Activated naive CD4-positive, alpha-beta T cell treated with anti-CD3 and anti-CD28 coated beads, Interleukin-2, amount 50 U/mL, for 72 hours (primary cell): ENCODE results near the gene TMC3. TPM values are rescaled to one million over a fixed set of nuclear protein-coding genes. Genes with fewer than 3 reads are reported as not detected.
"Not testable (repeated sequence)": the region's sequence is repeated elsewhere in the genome, so short reads cannot be mapped to it uniquely, and the experiment has no call there.

Experiments
- ATAC-seq, 2 donors: fragments of 150-1000 bp; cut with Tn5 transposase; 2 replicates each; pipeline ENCODE4 v1.10.0; 2021; ENCODE audit warnings: mild to moderate bottlenecking in 2 of 2, moderate library complexity in 2 of 2
- DNase-seq, 2 donors: peaks; one replicate each; pipeline ENCODE4 v3.0.0; 2021 to 2022; ENCODE audit warnings: low spot score in 2 of 2
- H3K27ac Mint-ChIP-seq, 2 donors: one replicate each; pipeline ENCODE4 v1.8.0; 2022; ENCODE audit warnings: mild to moderate bottlenecking in 2 of 2, mixed read lengths in 2 of 2
- H3K36me3 Mint-ChIP-seq, 2 donors: one replicate each; pipeline ENCODE4 v1.8.0; 2022; ENCODE audit warnings: mixed read lengths in 2 of 2
- H3K9me3 Mint-ChIP-seq, 2 donors: one replicate each; pipeline ENCODE4 v1.8.0; 2022; ENCODE audit warnings: mixed read lengths in 2 of 2
- total RNA-seq, 2 donors: library from RNA; stranded (reverse); gene quantifications; one replicate each; pipeline ENCODE4 v1.2.3, GENCODE V29; 2022

TMC3 gene
- total RNA-seq, 2 donors from 2014 or later: not detected

DNA sequence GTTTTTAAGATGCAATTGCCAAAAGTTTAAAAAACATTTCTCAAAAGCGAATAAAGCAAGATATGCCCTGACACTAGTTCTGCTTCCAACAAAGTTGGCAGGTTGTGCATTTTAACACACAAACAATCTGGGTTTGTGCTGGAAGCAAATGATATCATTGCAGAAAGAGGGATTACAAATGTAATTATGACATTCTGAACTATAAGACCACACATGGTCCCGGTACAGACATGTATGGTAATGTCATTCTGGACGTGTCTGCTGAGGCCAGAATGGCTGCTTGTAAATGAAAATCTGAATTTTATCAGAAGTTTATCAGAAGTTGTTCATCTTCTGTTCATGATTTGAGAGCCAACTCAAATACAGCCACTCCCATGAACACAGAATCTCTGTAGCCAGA is 10.7 kb downstream of the TMC3 start:
- DNase-seq: no peak
- Mint-ChIP-seq H3K36me3 (no peaks in the 10 kb centered on the region), H3K27ac (no peak overlapping the region), H3K9me3 (no peaks in the 10 kb centered on the region)
- ATAC-seq: no peak

DNA sequence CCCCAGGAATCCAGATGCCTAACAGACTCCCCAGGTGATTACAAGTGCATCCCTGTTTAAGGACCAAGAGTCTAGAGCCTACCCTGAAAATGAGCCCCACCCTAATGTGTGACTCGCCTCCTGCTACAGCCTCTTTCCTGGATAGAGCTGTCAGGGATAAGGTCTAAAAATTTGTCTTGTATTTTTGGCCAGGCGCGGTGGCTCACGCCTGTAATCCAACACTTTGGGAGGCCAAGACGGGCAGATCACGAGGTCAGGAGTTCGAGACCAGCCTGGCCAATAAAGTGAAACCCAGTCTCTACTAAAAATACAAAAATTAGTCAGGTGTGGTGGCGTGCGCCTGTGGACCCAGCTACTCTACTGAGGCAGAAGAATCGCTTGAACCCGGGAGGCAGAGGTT is 11.2 kb downstream of the TMC3 start:
- H3K9me3 Mint-ChIP-seq: no peaks in the 10 kb centered on the region
- no peak overlapping the region for H3K27ac Mint-ChIP-seq
- no peak for ATAC-seq

DNA sequence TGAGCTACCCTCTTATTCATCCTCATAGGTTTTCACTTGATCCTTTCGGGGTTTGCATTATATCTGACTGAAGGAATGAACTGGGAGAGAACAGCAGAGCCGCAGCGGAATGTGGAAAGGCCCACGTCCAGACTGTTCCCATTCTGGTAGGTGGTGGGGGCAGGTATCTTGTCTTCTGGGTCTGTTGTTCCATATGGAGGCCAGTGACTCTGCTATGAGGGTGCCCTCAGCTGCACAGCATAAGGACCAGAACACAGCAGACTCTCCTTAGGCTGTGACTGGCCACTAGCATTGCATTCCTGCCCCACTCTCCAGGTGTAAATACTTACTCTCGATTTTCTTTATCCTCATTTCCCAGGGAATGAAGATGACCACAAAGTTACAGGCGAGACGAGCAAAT is 12.1 kb downstream of the TMC3 start:
- no peak overlapping the region for H3K27ac Mint-ChIP-seq
- H3K36me3 Mint-ChIP-seq: no peaks in the 10 kb centered on the region
- no peaks in the 10 kb centered on the region for H3K9me3 Mint-ChIP-seq
- DNase-seq (no peak), ATAC-seq (no peak)

More for the DNA sequence above, 11.2 kb downstream of the TMC3 start:
- no peak for DNase-seq
- H3K36me3 Mint-ChIP-seq: no peaks in the 10 kb centered on the region

DNA sequence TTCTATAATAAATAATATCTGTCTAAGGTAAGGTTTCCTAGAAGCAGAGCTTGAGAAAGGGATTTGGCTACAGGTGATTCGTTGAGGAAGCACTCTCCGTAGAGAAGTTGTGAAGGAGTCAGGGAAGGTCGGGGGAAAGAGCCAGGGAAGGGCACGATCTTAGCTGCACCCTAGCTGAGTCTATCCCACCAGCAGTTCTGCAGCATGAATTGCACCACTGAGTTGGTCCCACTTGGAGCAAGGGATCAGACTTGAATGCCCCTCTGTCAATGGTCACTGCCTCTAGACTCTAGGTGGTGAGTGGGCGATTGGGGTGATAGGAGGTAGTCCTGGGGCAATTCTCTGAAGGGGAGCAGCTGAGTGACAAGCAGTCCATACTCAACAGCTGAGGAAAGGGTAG is 13.5 kb downstream of the TMC3 start:
- DNase-seq (no peak), ATAC-seq (no peak)
- H3K36me3 Mint-ChIP-seq: no peaks in the 10 kb centered on the region
- no peaks in the 10 kb centered on the region for H3K9me3 Mint-ChIP-seq
- H3K27ac Mint-ChIP-seq: no peak overlapping the region

DNA sequence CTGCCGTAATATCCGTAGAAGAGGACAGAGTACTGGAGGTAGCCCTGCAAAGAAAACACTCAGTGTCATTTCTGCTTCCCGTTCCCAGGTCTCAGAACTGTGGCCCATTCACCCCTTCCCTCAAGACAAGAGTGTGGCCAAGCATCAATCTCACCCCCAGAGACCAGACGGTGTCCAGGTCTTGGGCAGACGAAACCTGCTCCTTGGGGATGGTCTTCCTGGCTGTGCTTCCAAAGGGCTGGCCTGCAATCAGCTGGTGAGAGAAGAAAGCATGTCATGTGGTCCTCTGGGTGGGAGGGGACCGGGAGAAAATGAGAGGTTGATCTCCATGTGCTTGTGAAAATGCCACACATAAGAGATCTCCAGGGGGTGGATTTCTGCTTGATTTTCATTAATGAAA is 15.8 kb downstream of the TMC3 start:
- DNase-seq (no peak), ATAC-seq (no peak)
- no peaks in the 10 kb centered on the region for H3K36me3 Mint-ChIP-seq
- H3K27ac Mint-ChIP-seq: no peak overlapping the region
- H3K9me3 Mint-ChIP-seq: no peaks in the 10 kb centered on the region

DNA sequence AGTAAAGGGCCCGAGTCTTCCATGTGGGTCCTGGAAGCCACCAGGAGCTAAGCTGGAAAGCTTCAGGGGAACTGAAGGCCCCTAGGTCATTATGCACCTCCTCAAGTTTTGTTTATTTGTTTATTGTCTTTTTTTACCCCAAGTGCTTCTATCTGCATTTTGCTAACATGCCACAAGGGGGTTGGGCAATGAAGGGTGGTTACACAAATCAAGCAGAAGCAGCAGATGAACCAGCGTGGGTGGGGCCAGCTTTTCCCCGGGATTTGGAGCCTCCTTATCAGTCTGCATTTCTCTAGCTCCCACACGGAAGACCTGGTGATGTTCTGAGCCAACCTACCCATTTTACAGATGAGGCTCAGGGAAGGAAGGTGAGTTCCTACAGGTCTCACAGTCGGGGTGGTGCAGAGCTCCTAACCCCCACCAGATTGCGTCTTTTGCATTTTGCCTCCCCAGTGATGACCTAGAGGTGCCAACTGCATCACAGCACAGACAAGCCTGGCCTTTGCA is 16.8 kb downstream of the TMC3 start:
- no peaks in the 10 kb centered on the region for H3K9me3 Mint-ChIP-seq
- H3K36me3 Mint-ChIP-seq: no peaks in the 10 kb centered on the region
- ATAC-seq: no peak
- no peak overlapping the region for H3K27ac Mint-ChIP-seq
- DNase-seq: no peak

DNA sequence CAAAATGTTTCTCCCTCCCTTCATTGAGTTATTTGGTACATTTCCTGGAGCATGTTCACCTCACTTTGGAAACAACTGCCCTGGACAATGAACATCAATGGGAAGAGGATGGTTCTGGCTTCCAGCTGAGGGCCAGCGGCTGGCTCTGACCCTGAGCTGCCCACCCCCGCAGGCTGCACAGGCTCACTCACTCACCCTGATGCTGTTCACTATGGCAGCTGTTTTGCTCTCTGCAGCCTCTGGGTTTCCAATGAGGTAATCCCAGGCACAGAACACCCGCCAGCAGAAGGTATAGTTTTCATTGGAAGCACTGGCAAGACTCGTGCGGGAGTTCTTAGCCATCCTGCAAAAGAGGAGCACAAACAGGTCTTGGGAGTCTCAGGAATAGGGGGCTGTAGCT is 17.8 kb downstream of the TMC3 start:
- Mint-ChIP-seq H3K27ac (no peak overlapping the region), H3K36me3 (no peaks in the 10 kb centered on the region), H3K9me3 (no peaks in the 10 kb centered on the region)
- ATAC-seq (no peak), DNase-seq (no peak)

DNA sequence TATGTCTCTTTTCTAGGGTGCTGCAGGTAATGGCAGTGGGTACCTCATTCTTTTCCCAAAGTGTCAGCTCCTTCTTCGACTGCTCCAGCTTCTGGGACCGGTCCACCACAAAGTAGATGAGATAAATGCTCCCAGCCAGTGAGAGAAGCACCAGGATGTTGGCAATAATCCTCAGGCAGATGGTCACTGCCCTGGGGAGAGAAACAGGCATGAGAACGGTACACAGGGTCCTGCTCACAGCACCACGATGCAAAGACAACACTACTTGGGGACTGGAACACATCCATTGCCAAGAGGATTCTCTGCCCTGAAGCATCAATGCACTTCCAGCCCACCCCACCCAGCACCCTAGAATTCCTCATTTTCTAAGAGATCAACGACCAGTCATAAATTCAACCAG is 22.4 kb downstream of the TMC3 start:
- DNase-seq (no peak), ATAC-seq (no peak)
- Mint-ChIP-seq H3K27ac (no peak overlapping the region), H3K36me3 (no peaks in the 10 kb centered on the region), H3K9me3 (no peaks in the 10 kb centered on the region)

DNA sequence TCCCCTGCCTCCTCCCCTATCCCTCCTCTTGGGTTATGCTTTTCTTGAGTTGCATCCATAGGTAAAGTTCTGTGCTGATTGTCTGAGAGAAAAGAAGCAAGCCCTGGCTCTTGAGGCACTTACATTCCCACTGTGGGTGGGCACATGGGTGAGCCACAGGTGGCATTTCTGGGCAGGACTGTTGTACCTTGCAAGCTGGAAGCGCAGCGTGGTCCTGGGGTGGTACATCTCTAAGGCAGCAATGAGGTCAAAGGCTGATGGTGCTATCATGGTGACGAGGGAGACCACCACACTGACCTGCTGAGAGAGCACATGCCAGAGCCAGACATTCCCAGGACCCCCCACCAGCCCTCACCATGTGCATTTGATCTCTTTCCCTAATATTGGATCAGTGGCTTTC is 24.7 kb downstream of the TMC3 start:
- H3K9me3 Mint-ChIP-seq: no peaks in the 10 kb centered on the region
- DNase-seq (no peak), ATAC-seq (no peak)
- peaks cover 0 to 5% of the 10 kb centered on the region in 2 donors for H3K36me3 Mint-ChIP-seq
- no peak overlapping the region for H3K27ac Mint-ChIP-seq

DNA sequence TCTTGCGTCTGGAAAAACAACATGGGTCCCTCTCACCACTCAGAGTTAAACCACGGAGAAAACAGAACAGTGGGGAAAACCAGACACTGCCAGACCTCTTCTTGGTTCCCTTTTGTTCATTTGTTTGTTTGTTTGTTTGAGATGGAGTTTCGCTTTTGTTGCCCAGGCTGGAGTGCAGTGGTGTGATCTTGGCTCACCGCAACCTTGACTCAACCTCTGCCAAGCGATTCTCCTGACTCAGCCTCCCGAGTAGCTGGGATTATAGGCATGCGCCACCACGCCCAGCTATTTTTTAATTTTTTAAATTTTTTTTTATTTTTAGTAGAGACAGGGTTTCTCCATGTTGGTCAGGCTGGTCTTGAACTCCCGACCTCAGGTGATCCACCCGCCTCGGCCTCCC is 25.3 kb downstream of the TMC3 start:
- ATAC-seq, H3K9me3 Mint-ChIP-seq, H3K36me3 Mint-ChIP-seq, DNase-seq, H3K27ac Mint-ChIP-seq: not testable (repeated sequence)

DNA sequence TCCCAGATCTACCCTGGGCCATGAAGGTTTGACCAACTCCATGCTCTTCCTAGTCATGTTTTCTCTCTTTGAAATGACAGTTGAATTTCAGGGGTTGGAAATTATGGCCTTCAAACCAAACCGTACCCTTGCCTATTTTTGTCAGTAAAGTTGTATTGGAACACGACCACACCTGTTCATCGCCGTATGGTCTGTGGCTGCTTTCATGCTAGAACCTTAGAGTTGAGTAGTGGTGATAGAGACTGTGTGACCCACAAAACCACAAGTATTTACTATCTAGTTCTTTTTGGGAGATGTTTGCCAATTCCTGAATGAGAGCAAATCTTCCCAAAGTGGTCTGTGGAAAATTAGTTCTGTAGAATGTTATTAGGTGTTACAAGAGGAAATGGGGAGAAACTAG is 26.1 kb downstream of the TMC3 start:
- H3K36me3 Mint-ChIP-seq: peaks cover 0 to 5% of the 10 kb centered on the region in 2 donors
- H3K27ac Mint-ChIP-seq: no peak overlapping the region
- no peak for DNase-seq
- no peak for ATAC-seq
- no peaks in the 10 kb centered on the region for H3K9me3 Mint-ChIP-seq

DNA sequence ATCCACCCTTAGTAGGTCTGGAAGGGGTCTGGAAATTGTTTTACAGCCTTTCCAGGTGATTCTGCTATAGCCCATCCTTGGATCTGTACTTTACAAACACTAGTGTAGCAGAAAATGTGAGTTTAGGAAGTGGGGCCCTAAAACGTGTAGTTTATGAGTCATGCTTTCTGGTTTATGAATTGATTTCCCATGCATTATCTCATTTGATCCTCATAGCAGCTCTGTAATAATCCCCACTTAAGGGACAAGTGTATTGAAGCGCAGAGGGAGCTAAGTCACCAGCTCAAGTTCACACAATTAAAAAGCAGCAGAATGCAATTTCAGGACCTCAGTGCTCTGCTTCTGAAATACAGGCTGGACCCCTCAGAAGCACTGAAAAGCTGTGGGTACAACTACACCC is 27.4 kb downstream of the TMC3 start:
- ATAC-seq: no peak
- DNase-seq: no peak
- peaks cover 0 to 5% of the 10 kb centered on the region in 2 donors for H3K36me3 Mint-ChIP-seq
- no peak overlapping the region for H3K27ac Mint-ChIP-seq
- no peaks in the 10 kb centered on the region for H3K9me3 Mint-ChIP-seq

DNA sequence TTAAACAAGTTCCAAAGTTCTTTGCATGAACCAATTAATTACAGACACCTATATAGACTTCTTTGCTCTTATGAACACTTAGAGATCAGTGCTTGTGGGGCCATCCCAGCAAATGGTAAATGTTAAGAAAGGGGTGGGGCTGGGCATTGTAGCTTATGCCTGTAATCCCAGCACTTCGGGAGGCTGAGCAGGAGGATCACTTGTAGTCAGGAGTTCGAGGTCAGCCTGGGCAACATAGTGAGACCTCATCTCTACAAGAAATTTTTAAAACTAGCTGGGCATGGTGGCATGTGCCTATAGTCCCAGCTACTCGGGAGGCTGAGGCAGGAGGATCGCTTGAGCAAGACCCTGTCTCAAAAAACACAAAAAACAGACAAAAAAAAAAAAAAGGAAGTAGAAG is 30.6 kb downstream of the TMC3 start:
- Mint-ChIP-seq H3K27ac (no peak overlapping the region), H3K9me3 (no peaks in the 10 kb centered on the region), H3K36me3 (peaks cover 0 to 5% of the 10 kb centered on the region in 2 donors)
- ATAC-seq (no peak), DNase-seq (no peak)

DNA sequence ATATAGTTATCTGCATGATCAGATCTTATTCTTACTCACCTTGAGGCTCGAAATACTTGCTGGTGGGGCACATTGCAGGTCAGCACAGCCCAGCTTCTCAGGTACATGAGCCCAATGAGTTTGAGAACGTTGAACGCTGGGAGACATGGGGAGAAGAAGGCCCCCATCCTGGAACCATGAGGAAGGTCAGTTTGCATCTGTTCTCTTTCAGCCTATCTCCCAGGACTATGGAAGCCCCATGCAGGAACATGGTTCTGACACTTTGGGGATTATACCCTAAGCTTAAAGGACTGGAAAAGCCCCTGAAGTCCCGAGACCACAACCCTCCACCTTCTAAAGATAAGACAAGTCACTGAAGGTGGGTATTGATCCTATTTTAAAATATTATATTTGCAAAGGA is 32.7 kb downstream of the TMC3 start:
- DNase-seq: no peak

DNA sequence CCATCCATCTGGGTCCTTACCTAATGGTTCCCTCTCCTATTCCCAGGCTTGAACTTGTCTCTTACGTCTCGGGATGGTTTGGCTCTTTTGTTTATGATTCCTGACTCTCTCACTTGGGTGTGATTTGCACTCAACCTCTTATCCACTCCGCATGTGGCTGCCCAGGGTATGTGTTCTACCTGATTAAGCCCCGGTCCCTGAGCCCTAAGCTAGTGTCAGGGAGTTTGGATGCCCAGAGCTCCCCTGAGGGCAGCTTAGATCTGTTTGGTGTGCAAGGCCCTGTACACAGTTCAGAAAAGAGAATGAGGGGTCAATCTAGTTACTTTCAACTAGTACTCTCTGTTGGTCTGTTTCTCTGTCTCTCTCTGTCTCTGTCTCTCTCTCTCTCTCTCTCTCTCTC is 34.2 kb downstream of the TMC3 start:
- no peak for ATAC-seq
- Mint-ChIP-seq H3K36me3 (no peaks in the 10 kb centered on the region), H3K9me3 (no peaks in the 10 kb centered on the region)

More for the DNA sequence above, 32.7 kb downstream of the TMC3 start:
- Mint-ChIP-seq H3K9me3 (no peaks in the 10 kb centered on the region), H3K27ac (no peak overlapping the region), H3K36me3 (peaks cover 0 to 5% of the 10 kb centered on the region in 2 donors)
- no peak for ATAC-seq

DNA sequence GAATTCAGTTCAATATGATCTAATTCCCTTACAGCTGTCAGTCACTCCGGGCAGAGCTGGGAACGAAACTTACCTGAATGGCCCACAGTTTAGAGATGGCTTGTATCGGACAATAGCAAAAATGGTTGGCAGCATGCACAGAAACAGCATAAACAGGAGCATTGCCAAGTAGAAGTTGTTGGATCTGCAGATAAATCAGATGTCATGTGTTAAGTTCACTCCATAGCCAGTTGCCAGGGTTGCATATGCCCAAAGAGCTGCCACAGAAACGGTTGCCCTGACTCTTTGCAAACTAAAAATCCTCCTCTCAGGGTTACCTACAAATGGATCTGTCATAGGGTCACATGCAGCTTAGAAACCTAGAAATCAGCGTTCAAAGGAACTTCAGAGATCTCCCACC is 34.7 kb downstream of the TMC3 start:
- Mint-ChIP-seq H3K36me3 (no peaks in the 10 kb centered on the region), H3K27ac (no peak overlapping the region), H3K9me3 (no peaks in the 10 kb centered on the region)
- ATAC-seq (no peak), DNase-seq (no peak)

More for the DNA sequence above, 34.2 kb downstream of the TMC3 start:
- H3K27ac Mint-ChIP-seq: peak overlapping the region in 1 of 2 donors; percentile 5
- no peak for DNase-seq

DNA sequence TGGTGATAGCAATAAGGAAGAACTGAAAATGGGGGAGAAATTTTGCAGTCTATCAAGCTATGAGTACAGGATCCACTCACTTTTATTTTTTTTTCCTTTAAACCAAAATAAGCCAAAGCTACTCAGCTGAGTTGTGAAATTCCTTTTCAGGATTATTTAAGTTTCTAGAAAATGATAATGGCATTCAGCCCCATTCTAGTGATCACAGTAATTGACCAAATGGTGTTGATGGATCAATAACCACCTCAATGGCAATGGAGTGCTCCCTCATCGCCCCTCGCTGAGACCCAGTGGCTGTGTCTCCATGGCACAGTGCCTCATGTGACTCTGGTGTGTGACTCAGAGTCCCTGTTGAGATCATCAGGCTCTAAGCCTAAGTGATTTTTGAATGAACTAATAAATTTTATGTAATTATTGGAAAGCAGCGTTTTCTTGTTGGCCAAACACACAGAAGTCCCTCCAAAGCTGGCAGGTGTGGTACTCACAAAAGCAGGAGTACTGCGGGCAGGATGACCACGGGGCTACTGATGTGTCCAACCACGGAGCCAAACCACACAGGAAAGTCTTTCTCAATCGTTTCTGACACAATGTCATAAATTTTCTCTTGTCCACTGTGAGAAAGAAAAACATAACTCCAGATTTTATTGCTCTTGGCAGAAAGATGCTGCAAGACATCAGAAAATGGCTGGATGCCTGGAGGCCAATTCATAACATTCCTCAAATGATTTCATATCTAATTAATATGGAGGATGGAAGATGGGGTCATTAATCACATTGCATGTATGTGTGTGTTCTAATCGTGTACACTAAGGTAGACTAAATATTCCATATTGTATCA is 35.6 kb downstream of the TMC3 start:
- Mint-ChIP-seq H3K9me3 (no peaks in the 10 kb centered on the region), H3K27ac (no peak overlapping the region), H3K36me3 (no peaks in the 10 kb centered on the region)
- no peak for ATAC-seq
- DNase-seq: no peak

DNA sequence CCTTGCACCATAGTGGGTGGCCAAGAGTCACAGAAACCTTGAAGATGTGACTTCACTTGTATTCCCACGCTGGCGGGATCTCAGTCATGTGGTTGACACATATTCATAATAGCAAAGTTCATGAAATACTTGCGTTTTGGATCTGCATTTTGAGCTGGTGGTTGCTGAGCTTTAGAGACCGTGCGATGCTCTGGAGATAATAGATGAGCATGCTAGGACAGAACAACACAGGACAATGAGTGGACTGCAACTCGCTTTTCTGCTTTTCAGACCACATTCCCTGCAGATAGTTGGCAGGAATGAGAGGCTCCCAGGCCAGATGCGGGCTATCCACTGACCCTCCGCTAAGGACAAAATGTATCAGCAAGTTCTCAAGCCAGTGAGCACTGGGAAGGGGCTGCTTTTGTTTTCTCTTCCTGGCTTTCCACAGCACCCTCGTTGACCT is 36.3 kb downstream of the TMC3 start:
- no peaks in the 10 kb centered on the region for H3K36me3 Mint-ChIP-seq
- H3K9me3 Mint-ChIP-seq: no peaks in the 10 kb centered on the region
- no peak overlapping the region for H3K27ac Mint-ChIP-seq
- ATAC-seq (peak in 1 of 2 donors; percentile 30), DNase-seq (no peak)
